GM21737 (cell line): Measurements from ENCODE around the gene MRC1.

Experiments
- ATAC-seq: cut with Tn5 transposase; IDR thresholded peaks from one replicate; pipeline ENCODE4 v1.9.1; 2021; ENCODE audit warnings: mild to moderate bottlenecking, moderate library complexity; ENCODE audit not compliant: unreplicated experiment

MRC1 gene

GRCh38 chr10:17842641-17843040 lies 33.5 kb downstream of the MRC1 start:
- ATAC-seq = no peak

- ATAC-seq = no peak
Measured at GRCh38 chr10:17847585-17848296, 38.6 kb downstream of the MRC1 start.

GRCh38 chr10:17848646-17849045 lies 39.5 kb downstream of the MRC1 start:
- no peak for ATAC-seq

- ATAC-seq = no peak
Measured at GRCh38 chr10:17850501-17850900, 41.4 kb downstream of the MRC1 start.

- ATAC-seq = no peak
Measured at GRCh38 chr10:17851611-17852010, 42.5 kb downstream of the MRC1 start.

- ATAC-seq = no peak
Measured at GRCh38 chr10:17854044-17854652, 45.0 kb downstream of the MRC1 start.

- ATAC-seq = no peak
Measured at GRCh38 chr10:17857040-17857439, 47.9 kb downstream of the MRC1 start.

GRCh38 chr10:17859492-17860156 lies 50.5 kb downstream of the MRC1 start:
- no peak for ATAC-seq

GRCh38 chr10:17861760-17862159 lies 52.6 kb downstream of the MRC1 start:
- ATAC-seq = no peak

- no peak for ATAC-seq
Measured at GRCh38 chr10:17865351-17865750, 56.2 kb downstream of the MRC1 start.

GRCh38 chr10:17866346-17866745 lies 57.2 kb downstream of the MRC1 start:
- no peak for ATAC-seq

- no peak for ATAC-seq
Measured at GRCh38 chr10:17867056-17867455, 57.9 kb downstream of the MRC1 start.

GRCh38 chr10:17871036-17871435 lies 61.9 kb downstream of the MRC1 start:
- no peak for ATAC-seq

- no peak for ATAC-seq
Measured at GRCh38 chr10:17872191-17873091, 63.3 kb downstream of the MRC1 start.

GRCh38 chr10:17873946-17874345 lies 64.8 kb downstream of the MRC1 start:
- ATAC-seq = no peak

- no peak for ATAC-seq
Measured at GRCh38 chr10:17877121-17877520, 68.0 kb downstream of the MRC1 start.

- ATAC-seq = no peak
Measured at GRCh38 chr10:17878896-17879295, 69.7 kb downstream of the MRC1 start.

- ATAC-seq = no peak
Measured at GRCh38 chr10:17880601-17881000, 71.5 kb downstream of the MRC1 start.

- no peak for ATAC-seq
Measured at GRCh38 chr10:17882557-17882956, 73.4 kb downstream of the MRC1 start.

- no peak for ATAC-seq
Measured at GRCh38 chr10:17883621-17884020, 74.5 kb downstream of the MRC1 start.

GRCh38 chr10:17888189-17888588 lies 79.0 kb downstream of the MRC1 start:
- ATAC-seq = no peak
